ENCODE data around the gene RABIF.

DNA sequence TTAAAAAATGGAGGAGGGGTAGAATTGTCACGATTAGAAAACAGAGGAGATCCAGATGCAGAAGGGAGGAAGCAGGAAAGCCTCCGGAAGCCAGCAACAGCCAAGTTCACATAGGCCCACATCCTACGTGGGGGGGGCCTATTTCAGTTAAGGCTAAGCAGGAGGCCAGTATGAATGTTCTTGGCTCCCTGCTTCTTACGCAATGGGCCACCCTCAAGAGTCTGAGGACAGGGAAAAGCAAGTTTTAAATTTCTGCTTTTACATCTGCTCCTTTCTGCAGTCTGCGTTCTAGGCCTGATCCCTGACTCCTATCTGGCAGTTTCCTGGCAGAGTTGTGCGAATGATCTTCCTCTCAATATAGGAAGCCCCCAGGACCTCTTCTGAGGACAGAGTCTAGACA lies 30.6 kb downstream of the RABIF start:
- TF ChIP-seq, protein P1, sequence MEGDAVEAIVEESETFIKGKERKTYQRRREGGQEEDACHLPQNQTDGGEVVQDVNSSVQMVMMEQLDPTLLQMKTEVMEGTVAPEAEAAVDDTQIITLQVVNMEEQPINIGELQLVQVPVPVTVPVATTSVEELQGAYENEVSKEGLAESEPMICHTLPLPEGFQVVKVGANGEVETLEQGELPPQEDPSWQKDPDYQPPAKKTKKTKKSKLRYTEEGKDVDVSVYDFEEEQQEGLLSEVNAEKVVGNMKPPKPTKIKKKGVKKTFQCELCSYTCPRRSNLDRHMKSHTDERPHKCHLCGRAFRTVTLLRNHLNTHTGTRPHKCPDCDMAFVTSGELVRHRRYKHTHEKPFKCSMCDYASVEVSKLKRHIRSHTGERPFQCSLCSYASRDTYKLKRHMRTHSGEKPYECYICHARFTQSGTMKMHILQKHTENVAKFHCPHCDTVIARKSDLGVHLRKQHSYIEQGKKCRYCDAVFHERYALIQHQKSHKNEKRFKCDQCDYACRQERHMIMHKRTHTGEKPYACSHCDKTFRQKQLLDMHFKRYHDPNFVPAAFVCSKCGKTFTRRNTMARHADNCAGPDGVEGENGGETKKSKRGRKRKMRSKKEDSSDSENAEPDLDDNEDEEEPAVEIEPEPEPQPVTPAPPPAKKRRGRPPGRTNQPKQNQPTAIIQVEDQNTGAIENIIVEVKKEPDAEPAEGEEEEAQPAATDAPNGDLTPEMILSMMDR (IDR thresholded peaks at IDR 0.05): no peak
- no peak for TF ChIP-seq POLR2A (IDR thresholded peaks at IDR 0.05)
